GM21619 (cell line): ENCODE data around the gene FAM72A.
"Not testable (repeated sequence)": the region's sequence is repeated elsewhere in the genome, so short reads cannot be mapped to it uniquely, and the experiment has no call there.

Experiments used
- ATAC-seq: cut with Tn5 transposase; IDR thresholded peaks from one replicate; pipeline ENCODE4 v1.9.1; 2021; ENCODE audit not compliant: unreplicated experiment

Gene FAM72A

GRCh38 chr1:206169794-206170193, 32.8 kb downstream of the FAM72A start:
- ATAC-seq = not testable (repeated sequence)

- ATAC-seq = not testable (repeated sequence)
Observed at GRCh38 chr1:206167350-206168029, 35.1 kb downstream of the FAM72A start.

GRCh38 chr1:206145771-206146290, 56.8 kb downstream of the FAM72A start:
- no peak for ATAC-seq

- no peak for ATAC-seq
Observed at GRCh38 chr1:206144605-206145004, 58.0 kb downstream of the FAM72A start.

- no peak for ATAC-seq
Observed at GRCh38 chr1:206143537-206144172, 59.0 kb downstream of the FAM72A start.

- no peak for ATAC-seq
Observed at GRCh38 chr1:206142770-206143169, 59.9 kb downstream of the FAM72A start.

- ATAC-seq = no peak
Observed at GRCh38 chr1:206142011-206142410, 60.6 kb downstream of the FAM72A start.

GRCh38 chr1:206136241-206136640, 66.4 kb downstream of the FAM72A start:
- no peak for ATAC-seq
